ENCODE measurements around the gene ELAVL4. TPM values are rescaled to one million over a fixed set of nuclear protein-coding genes. Genes with fewer than 3 reads are reported as not detected.

Gene ELAVL4
- total and polyA plus RNA-seq, 7 donors = 0.03 TPM; not detected in 6

GRCh38 chr1:50080904-50081586 is 27.7 kb upstream of the ELAVL4 start:
- TF ChIP-seq CTCF (IDR thresholded peaks at IDR 0.05) = no peak
- WGBS, 3 donors = 66 to 73% (median 68%) methylated on average over 3 of the region's 3 CpGs
- Histone ChIP-seq H3K9me3 (no peaks in the 10 kb centered on the region), H3K4me3 (no peak overlapping the region), H3K4me1 (no peaks in the 10 kb centered on the region), H3K27ac (no peak overlapping the region), H3K36me3 (ENCODE audit: insufficient read depth in 1 of 2, low read depth in 1 of 2) (no peaks in the 10 kb centered on the region), H3K27me3 (ENCODE audit: insufficient read depth in 3 of 3, low read length in 2 of 3) (no peaks in the 10 kb centered on the region)
- no peak for DNase-seq
- intact Hi-C loops (cut with DNase I) = no loop called here
- no peak for ATAC-seq

- 38 to 64% (median 42%) methylated on average over 1 of the region's 1 CpG for WGBS, 3 donors
- no peak for TF ChIP-seq CTCF (IDR thresholded peaks at IDR 0.05)
- ATAC-seq (no peak), DNase-seq (no peak)
- Histone ChIP-seq H3K9me3 (no peaks in the 10 kb centered on the region), H3K4me3 (no peak overlapping the region), H3K27me3 (ENCODE audit: insufficient read depth in 3 of 3, low read length in 2 of 3) (no peaks in the 10 kb centered on the region), H3K27ac (no peak overlapping the region), H3K36me3 (ENCODE audit: insufficient read depth in 1 of 2, low read depth in 1 of 2) (no peaks in the 10 kb centered on the region), H3K4me1 (no peaks in the 10 kb centered on the region)
- intact Hi-C loops (cut with DNase I) = no loop called here
Measured at GRCh38 chr1:50084389-50084788, 24.3 kb upstream of the ELAVL4 start.

- H3K27me3 ChIP-seq (ENCODE audit: insufficient read depth in 3 of 3, low read length in 2 of 3) = peaks cover 0 to 4% (median 3%) of the 10 kb centered on the region in 3 donors
- intact Hi-C loops (cut with DNase I) = no loop called here
- no peaks in the 10 kb centered on the region for H3K9me3 ChIP-seq
- H3K36me3 ChIP-seq (ENCODE audit: insufficient read depth in 1 of 2, low read depth in 1 of 2) = no peaks in the 10 kb centered on the region
- H3K4me3 ChIP-seq = no peak overlapping the region
- WGBS, 3 donors = 73 to 76% (median 73%) methylated on average over 9 of the region's 9 CpGs
- H3K27ac ChIP-seq = no peak overlapping the region
- DNase-seq = no peak
- no peaks in the 10 kb centered on the region for H3K4me1 ChIP-seq
- no peak for TF ChIP-seq CTCF (IDR thresholded peaks at IDR 0.05)
- no peak for ATAC-seq
Measured at GRCh38 chr1:50091068-50091467, 17.7 kb upstream of the ELAVL4 start.

GRCh38 chr1:50095716-50096115 is 13.0 kb upstream of the ELAVL4 start:
- Histone ChIP-seq H3K27ac (no peak overlapping the region), H3K36me3 (ENCODE audit: insufficient read depth in 1 of 2, low read depth in 1 of 2) (no peaks in the 10 kb centered on the region), H3K4me3 (no peak overlapping the region), H3K27me3 (ENCODE audit: insufficient read depth in 3 of 3, low read length in 2 of 3) (peaks cover 0 to 3% (median under 1%) of the 10 kb centered on the region in 3 donors), H3K9me3 (no peaks in the 10 kb centered on the region), H3K4me1 (no peaks in the 10 kb centered on the region)
- no peak for TF ChIP-seq CTCF (IDR thresholded peaks at IDR 0.05)
- WGBS, 3 donors = 79 to 86% (median 84%) methylated on average over 3 of the region's 3 CpGs
- DNase-seq = no peak
- intact Hi-C loops (cut with DNase I) = no loop called here
- no peak for ATAC-seq
